Brain pericyte (primary cell): ENCODE data around the gene TULP4.

Experiments used
- DNase-seq: peaks from one replicate; pipeline ENCODE4 v3.0.0-alpha.2; 2012; ENCODE audit warnings: low read depth, low spot score

The TULP4 gene

DNA sequence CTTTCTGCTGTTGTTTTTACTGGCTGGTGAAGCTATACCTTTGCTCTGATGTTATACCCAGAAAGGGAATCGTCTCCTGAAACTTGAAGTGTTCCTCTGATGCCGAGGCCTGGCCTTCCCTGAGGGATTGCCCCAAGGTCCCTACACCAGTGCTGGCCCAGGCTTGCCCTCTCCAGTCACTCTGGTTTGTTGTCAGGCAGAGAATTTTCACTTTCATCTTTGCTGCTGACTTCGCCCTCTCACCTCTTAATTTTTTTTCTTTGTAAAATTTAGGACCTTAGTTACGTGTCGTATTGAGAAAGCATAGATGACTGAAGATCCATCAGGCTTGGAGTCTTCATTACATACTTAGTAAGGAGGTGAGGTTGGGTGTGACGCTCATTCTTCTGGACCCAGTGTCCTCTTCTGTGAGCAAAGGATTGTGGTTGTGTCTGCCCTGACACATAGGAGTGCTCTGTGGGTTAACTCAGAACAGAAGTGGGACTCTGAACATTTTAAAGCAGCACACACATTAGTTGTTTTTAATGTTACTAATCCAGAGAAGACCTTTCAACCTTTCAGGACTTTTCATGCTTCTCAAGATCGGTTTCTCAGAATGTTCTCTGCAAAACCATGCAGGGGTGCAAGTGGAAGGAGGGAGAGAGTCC lies 45.4 kb downstream of the TULP4 start:
- DNase-seq: no peak

DNA sequence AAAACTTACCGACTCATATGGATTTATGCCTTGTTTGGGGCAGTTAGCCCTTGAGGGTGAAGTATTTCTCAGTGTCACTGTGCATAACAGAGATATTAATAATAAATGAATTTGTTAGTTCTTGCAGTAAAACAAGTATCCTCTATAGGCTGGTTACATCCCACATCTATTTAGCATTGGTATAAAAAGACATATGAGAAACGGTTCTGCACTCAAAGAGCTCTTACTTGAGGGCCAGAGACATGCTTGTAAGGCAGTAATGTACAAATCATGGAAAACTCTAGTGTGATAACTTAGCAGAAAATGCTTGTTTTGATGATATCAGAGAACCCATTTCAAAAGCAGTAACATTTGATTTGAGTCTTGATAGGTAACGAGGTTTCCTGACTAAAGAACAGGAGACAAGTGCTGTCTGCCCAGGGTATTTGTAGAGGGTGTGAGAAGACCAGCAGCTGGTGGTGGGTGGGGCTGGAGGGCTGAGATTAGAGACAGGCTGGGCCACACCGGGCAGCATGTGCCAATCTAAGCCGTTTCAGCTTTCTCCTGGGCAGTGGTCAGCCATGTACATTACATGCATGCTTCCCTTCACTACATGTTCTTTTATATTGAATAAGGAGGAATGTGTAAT lies 46.3 kb downstream of the TULP4 start:
- no peak for DNase-seq

DNA sequence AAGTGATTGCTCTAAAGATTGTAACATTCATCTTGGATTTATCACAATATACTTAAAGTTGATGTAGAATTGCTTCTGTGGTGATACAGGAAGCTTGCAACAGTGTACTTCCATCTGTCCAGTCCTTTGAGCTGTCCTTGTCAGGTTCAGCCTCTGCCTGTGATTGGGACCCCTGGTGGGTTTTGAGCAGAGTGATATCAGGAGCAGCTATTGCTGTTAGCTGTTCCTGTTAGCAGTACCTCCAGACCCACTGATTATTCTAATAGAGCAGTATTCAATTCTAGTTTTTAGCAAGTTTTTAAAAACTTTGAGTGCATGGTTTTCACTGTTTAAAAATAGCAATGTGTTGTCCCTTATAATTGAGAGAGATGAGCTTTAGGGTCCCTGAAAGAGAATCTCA lies 48.8 kb downstream of the TULP4 start:
- no peak for DNase-seq

DNA sequence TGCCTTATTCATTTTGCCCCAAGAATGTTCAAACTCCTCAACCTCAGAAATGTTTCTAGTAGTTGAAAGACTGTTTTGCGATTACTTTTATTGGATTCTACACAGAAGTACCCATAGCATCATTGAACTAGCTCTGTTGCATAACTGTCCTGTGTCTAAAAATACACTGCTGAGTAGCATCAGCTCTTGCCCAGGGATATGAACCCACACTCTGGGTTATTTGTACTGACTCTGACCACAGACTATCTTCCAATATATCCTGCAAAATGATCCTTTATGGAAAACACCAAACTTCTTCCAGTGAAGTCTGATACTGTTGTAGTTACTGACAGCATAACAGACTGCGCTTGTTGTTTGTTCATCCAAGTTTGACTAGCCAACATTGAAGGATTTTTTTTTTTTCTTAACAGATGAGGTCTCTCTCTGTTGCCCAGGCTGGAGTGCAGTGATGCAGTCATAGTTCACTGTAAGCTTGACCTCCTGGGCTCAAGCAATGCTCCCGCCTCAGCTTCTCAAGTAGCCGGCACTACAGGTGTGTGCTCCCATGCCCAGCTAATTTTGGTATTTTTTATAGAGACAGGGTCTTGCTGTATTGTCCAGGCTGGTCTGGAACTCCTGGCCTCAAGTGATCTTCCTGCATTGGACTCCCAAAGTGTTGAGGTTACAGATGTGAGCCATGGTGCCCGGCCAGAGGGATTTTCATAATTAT lies 49.9 kb downstream of the TULP4 start:
- DNase-seq: no peak

DNA sequence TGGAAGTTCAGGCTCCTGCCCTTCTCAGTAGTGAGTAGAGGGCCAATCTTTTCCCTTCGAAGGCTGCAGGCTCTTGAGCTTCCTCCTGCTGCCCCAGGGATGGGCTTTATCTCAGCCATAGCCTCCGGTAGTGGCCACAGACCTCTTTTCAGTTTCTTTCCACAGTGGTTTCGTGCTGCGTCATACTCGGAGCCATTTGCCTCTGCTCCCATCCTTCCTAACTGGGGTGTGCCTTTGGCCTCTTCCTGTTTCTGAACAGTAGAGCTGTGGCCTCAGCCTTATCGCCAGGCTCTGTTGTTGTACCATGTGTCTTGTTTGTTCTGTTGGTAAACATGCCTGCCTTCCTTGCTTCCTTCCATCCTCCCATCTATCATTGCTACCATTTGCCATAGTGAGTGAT lies 54.1 kb downstream of the TULP4 start:
- no peak for DNase-seq

DNA sequence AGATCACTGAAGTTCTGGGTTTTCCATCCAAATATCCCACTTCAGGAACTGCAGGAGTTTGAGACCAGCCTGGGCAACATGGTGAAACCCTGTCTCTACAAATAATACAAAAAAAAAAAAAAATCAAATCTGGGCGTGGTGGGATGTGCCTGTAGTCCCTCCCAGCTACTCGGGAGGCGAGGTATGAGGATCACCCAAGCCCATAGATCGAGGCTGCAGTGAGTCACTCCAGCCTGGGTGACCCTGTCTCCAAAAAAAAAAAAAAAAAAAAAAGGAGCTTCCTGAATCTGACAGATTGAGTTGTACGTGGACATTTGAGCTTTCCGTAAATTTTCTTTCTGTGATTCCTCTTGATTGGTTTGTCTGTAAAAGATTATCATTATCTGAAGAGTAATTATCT lies 55.6 kb downstream of the TULP4 start:
- DNase-seq: no peak

DNA sequence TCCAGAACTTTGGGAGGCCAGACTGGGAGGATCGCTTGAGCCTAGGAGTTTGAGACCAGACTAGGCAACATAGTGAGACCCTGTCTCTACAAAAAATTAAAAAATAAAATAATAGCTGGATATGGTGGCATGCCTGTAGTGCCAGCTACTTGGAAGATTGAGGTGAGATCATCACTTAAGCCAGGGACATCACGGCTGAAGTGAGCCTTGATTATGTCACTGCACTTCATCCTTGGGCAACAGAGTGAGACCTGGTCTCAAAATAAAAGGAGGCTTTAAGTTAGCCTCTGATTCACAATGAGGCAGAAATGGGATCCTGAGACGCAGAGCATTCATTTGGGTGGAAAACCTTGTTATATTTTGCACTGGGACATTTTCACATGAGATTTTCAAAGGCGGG lies 57.0 kb downstream of the TULP4 start:
- no peak for DNase-seq

DNA sequence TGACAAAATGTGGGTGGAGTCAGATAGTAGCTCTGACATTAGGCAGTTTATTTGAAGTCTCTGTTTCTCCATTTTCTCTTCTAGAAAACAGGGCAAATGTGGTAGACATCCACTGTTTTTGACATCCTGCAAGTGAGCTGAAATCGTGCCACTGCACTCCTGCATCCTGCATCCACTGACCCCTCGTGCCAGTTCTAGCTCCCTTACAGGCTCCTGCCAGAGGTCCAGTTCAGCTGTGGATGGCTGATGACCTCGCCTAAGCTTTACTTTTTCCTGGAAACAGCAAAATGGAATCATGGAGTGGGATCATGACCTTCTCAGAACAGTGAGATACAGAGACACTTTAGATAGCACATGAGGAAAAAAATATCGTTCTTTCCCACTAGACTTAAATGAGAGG lies 58.5 kb downstream of the TULP4 start:
- DNase-seq: no peak

DNA sequence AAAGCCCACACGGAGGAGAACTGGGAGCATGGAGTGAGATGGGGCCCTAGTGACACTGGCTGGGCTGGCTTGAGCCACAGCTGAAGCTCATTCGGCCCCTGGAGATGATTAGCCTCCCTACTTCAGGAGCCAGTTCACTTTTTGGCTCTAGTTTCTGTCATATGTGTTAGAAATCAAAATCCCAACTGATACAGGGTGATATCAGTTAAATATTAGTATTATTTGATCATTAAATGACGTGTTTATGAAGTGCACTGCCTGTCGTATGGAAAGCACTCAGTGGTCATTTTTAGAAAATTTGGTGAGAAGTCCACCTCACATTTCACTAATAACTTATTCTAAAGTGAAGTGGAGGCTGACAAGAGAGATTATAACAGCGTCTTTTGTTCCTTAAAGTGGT lies 59.0 kb downstream of the TULP4 start:
- DNase-seq: no peak

DNA sequence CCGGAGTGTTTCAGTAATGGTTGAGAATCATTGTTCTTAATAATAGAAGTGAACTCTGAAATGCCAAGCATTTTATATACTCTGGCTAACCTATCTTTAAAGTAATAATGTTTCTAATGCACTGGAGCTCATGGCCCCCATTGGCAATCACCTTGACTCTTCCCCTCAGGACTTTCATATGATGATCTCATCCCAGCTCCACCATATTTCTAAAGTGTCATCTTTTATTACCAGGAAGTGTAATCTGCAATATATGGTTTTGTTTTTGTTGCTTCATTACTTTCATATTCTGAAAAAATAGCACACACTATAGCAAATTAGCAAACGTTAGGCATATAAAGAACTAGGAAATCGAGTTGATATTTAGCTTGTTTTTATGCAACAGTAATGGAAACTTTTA lies 60.3 kb downstream of the TULP4 start:
- DNase-seq: no peak

DNA sequence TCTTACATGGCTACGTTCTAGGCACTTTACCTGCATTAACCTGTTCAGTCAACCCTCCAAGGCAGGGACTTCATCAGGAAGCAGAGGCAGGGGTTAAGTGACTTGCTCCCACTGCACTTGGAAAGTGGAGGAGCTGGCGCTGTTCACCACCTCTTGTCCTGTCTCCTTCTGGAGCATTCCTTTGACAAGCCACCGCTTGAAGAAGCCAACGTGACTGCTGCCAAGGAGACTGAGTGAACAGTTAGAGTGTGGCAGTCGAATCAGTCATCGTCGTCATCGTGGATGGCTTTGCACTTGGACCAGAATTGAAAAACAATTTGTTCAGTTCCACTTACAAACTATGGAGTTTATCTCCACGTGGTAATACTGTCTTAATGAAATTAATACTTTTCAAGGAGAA lies 60.9 kb downstream of the TULP4 start:
- DNase-seq: no peak

DNA sequence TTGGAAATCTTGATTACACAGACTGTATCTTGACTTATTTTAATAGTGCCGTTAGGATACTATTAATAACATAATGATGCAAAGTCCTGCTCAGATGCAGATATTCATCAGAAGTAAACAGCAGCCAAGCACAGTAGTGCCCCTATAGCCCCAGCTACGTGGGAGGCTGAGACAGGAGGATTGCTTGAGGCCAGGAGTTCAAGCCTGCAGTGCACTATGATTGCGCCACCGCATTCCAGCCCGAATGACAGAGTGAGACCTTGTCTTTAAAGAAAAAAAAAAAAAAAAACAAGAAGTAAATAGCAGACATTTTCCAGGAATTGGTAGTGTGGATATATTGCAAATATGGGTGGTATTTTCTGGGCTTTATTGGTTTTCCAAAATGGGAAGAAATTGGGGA lies 61.8 kb downstream of the TULP4 start:
- DNase-seq: no peak

DNA sequence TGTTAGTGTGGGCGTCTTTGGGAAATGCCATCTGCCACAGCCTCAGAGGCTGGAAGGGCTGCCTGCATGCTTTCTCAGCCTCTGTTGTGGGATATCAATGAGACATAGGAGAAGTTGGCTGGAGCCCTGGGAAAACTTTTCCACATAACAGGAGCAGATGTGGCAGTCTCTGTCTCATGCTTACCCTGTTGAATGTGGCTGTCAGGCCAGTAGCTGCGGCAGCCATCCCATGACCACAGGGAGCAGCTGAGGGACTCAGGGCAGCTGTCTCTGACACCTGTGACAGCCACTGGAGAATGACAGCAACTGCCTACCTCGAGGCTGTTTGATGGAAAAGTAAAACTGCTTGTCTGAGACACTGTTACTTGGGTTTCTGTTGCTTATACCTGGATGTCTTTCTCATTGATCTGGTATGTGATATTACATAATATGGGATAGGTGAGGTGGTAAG lies 64.4 kb downstream of the TULP4 start:
- DNase-seq: no peak

DNA sequence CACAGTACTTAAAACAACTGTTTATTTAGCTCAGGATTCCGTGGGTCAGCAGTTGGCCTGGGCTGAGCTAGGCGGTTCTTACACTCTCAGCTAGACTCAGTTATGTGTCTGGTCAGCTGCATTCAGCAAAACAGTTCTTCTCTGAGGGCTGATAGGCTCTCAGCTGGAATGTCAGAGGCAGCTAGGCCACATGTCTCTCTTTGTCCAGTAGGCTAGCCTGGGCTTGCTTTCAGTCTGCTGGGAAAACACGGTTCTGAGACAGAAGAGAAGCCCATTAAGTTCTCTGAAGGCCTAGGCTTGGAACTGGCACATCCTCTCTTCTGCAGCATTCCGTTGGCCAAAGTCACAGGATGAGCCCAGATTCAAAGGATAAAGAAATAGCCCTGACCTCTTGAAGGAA lies 65.6 kb downstream of the TULP4 start:
- DNase-seq: peak; percentile 40

DNA sequence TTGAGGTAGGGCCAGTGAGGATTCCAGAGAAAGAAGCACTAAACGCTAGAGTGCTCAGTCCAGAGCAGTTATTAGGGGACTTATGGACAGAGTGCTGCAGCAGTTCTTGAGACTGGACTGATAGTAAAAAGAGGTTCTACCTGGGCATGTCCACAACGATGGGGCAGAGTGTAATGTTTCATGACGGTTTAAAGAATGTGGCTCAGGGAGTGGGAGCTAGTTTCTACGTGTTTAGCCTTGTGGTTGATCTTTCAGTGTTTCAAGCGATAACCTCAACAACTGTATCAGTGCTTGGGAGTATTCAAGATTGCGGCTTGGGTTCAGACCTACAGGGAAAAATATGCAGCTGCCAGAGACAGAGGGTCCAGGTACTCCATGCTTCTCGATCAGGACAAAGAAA lies 67.1 kb downstream of the TULP4 start:
- DNase-seq: no peak

DNA sequence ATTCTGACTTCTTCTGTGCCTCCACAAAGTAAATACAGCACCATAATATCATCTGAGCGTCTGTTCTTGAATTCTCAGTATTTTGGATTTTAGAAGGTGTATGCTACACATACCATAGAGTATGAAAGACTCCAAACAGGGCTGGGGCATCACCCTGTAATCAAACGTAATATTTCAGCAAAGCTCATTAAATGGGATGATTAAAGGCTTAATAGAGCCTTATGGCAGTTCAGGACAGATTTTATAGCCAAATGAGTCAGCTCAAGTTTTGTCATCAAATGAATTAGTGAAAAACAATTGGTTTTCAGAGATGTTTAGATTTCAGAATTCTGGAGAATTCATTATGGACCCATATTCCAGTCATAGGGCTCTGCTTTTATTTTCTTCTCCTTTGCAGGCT lies 68.9 kb downstream of the TULP4 start:
- DNase-seq: no peak

DNA sequence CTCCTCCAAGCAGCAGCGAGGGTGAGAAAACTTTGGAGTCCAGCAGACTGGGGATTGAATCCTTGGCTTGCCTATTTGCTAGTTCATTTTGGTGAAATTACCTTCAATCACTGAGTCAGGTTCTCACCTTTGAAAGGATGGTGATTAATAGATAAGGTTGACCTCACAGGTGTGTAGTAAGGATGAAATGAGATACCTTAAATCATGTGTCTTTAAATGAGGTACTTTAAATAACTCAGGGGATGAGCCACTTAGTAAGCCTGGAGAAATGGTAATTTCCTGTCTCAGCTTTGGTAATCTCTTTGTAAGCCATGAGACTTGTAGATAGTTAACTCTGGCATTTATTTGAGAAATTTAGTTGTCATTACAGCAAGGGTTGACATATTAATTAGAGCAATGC lies 70.2 kb downstream of the TULP4 start:
- no peak for DNase-seq

DNA sequence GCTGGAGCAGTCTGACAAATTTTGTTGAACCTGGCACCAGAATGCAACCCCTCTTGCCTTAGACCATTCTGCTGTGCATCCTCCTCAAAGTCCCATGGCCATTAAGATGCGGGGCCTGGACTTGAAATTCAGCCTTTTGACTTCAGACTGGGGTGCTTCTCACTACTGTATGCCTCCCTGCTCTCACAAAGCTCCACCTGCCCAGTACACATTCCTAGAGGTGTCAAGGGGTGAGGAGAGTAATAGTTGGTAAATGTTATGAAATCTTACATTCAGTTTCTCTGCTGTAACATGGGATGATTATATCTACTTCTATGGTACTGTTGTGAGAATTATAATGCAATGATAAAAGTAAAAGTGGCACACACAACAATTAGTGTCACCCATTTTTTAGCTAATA lies 70.8 kb downstream of the TULP4 start:
- no peak for DNase-seq

DNA sequence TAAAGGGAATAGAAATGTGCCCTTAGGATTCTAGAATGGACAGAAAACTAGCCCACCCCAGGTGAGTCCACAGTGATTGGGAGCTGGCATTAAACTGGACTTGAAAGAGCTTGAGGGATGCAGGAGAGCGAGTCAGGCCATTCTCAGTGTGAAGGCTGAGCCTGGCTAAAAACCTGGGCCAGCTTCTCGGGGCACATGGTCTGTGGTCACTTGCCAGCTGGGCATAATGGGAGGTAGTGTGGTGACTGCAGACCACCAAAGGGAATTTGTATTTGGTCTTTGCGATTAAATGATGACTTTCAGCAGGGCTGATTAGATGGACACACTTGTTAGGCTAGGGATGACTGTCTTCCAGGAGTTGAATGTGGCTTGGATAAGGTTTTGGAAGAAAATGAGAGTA lies 71.3 kb downstream of the TULP4 start:
- no peak for DNase-seq

DNA sequence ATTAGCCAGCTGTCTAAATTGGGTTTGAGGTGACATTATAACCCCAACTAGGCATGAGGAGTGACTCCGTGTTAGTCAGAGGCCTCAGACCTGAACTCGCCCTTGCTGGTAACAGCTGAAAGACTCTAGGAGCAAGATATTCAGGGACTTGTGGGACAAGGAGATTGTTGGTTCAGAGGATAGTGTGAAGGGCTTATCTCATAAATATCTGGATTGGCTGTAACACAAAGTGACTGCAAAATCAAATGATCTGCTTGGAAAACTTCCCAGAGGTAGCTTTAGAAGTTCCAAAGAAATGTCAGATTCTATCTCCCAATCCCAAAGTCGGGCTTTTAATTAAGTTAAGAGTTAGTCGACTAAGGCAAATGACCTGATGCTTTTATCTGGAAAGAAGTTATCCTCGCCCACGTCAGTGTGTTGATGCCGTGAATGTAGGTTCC lies 72.4 kb downstream of the TULP4 start:
- no peak for DNase-seq

DNA sequence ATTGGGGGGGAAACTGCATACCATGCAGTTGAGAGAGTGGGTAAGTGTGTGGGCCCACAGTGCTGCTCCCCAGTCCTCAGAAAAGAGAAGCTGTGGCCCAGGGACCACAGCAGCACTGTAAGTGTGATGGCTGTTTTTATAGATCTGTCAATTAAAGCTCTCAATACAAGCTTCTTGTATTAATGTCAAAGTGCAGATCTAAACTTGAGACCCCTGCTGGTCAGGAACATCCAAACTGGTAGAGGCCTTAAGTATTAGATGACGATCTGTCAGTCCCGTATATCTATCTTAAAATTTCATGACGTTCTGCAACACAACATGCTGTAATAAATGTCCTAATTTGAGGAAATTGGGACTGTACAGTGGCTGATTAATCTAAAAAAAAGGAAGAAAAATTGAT lies 74.8 kb downstream of the TULP4 start:
- DNase-seq: no peak

DNA sequence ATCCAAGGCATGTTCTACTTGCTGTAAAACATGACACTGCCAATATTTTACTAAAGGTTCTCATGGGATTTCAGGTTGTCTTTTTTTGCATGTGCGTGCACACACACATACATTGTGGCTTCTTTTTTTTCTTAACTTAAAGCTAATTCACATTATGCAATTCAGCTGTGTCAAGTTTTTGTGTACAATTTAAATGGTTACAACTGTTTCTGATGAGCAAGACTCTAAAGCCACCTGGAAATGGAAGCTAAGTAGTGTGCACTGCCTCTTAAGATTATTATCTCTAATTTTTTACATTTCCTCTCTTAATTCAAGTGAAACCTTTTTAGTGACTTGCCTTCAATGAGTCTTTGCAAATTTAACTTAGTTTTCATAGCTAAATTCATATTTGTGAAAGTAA lies 75.3 kb downstream of the TULP4 start:
- no peak for DNase-seq

DNA sequence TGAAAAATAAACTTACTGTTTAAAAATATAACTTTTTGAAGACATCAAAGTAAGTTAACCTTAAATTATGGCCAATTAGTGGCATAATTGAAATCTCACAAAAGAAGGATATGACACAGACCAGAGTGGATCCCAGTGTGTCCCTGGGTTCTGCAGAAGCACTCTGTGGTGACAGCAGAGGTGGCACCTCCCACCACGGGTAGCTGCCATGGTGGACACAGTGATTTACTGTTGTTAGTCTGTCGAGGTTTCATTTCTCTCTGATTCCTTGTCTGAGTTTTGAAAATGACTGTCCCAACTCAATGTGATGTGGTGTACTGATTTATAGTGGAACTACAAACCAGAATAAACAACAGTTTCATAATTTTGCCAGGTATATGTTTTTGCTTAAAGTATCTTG lies 76.5 kb downstream of the TULP4 start:
- DNase-seq: no peak
